Right ventricle myocardium superior (tissue), 1 donor: Measurements from ENCODE around the gene CDK15. TPM values are rescaled to one million over a fixed set of nuclear protein-coding genes. Genes with fewer than 3 reads are reported as not detected.
A peak's percentile ranks its signal among the peaks of the same experiment; 100 is the strongest.

Experiments used
- ATAC-seq: fragments of 200-7000 bp; cut with Tn5 transposase; one replicate; pipeline ENCODE4 v1.9.1; 2020; ENCODE audit warnings: mild to moderate bottlenecking; ENCODE audit not compliant: poor library complexity
- DNase-seq: peaks from one replicate; pipeline ENCODE4 v3.0.0-alpha.2; 2020
- intact Hi-C: fragments of 100-400 bp; cut with DNase I; formaldehyde crosslinking; loops from one replicate; pipeline ENCODE4 v1.11.2; 2022
- total RNA-seq: library from RNA; stranded (reverse); fragmentation: NEBNext Ultra II Directional; extraction: Animal tissue kit (Norgen Biotek cat#: 25700); gene quantifications from one replicate; pipeline ENCODE4 v1.2.1, GENCODE V29; 2021
- donor health status: DM: no; HTN: yes; CAD: no; lungs with severe emphysema.

CDK15 gene
- total RNA-seq, 1 donor from 2014 or later = 0.43 TPM

DNA sequence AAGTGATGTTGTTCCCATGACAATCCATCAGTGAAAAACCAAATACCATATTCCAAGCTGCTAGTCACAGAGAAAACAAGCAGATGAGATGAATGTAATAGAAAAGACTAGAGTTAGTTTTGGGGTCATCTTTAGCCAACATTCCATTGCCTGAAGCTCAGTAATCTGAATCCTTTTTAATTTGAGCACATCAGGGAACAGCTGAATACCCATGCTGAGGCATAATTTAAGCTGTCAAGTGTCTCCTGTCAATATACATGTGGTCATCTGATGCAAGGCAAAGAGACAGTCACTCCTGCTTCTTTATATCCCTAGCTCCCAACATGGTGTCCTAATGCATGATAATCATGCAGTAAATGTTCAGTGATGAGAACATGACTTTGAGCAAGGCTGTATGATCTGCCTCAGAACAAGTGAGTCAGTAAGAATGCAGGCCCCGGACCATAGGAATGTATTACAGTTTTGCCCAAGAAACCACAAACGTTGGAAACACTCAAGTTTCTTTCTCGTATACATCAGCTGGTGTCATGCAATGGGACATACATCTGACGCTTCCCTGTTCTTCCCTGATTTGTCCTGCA, 48.0 kb downstream of the CDK15 start:
- intact Hi-C loops = no loop called here
- ATAC-seq = no peak
- no peak for DNase-seq

DNA sequence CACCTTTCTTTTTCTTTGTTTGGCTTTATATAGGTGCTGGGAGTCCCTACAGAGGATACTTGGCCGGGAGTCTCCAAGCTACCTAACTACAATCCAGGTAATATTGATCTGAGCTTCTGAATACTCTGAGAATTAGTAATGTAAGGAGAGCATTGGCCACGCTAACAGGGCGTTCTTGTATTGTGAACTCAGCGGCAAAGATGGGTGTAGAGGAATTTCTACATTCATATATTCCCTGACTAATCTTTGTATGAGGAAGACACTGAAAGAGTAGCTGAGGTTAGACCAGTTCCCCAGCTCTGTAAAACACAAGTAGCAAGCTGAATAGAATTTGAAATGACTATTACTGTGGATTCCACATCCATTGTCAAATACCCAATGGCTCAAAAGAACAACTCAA, 48.5 kb downstream of the CDK15 start:
- intact Hi-C loops = no loop called here
- DNase-seq (no peak), ATAC-seq (no peak)

DNA sequence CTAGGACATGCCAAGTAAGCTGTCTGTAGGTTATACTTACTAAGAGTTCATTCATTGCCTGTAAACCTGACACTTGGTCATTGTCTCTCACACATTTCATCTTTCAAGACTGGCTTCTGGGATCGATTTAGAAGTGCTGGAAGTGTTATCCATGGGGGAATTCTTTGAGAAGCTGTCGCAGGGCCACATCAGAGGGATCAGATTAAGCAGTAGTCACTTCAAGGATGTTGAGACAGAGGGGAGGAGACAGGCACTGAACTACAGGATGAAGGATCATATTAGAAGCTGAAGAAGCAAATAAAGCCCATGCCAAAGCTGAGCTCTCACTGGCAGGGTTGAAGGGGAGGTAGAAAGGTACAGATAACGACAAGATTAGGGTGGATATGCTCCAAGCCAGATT, 49.0 kb downstream of the CDK15 start:
- intact Hi-C loops = no loop called here
- DNase-seq = no peak
- ATAC-seq = no peak

DNA sequence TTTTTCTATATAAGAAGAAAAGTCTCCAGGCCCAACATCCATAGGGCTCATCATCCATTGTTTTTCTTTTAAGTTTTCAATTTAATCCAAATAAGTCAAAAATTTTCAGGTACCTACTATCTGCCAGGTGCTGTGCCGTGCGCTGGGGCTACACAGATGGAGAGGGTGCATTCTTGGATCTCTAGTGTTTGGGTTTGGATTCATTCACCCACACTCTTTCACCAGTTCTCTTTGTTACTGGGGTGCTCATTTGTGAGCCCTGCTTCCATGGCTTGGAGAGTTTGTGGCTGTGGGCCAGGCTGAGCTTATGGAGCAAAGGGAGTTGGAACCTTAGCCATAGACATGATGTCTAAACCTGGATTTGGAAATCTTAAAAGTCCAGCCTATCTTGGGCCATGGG, 51.0 kb downstream of the CDK15 start:
- intact Hi-C loops = no loop called here
- DNase-seq = no peak

DNA sequence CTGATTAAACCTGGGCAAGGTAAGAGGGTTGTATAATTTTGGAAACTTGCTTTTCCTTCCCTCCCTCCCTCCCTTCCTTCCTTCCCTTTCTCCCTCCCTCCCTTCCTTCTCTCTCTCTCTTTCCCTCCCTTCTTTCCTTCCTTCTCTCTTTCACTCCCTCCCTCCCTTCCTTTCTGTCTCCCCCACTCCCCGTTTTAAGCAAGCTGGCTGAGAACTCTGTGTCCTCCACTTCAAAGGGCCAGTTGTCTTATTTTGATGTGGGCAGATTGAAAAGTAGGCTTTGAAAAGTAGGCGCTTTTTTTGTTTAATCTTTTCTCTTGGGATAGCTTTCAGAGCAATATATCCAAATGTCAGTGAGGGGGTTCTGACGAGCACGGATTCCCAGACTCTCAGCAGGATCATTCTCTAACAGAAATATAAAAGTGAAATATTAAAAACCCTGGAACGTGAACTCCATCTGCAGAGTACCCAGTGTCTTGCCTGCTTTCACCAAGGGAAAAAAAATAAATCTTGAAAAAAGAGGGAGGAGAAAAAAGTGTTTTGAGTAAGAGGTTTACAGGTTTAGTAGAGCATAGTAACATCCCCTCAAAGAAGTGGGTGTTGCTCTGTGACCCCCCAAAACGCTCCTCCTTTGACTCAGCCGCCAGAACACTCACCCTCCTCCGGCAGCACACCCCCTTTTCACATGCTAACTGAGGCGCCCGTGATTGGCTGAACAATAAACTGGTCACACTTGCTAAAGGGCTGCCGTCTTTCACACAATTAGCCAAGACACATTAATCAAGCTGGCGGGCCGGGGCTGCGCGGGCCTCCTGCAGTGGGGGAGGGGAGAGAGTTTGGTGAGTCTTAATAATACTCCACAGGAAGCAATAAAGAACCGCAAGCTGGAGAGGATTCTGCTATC, 52.2 kb downstream of the CDK15 start:
- intact Hi-C loops = no loop called here
- ATAC-seq (no peak), DNase-seq (no peak)

More for the DNA sequence above, 51.0 kb downstream of the CDK15 start:
- no peak for ATAC-seq

DNA sequence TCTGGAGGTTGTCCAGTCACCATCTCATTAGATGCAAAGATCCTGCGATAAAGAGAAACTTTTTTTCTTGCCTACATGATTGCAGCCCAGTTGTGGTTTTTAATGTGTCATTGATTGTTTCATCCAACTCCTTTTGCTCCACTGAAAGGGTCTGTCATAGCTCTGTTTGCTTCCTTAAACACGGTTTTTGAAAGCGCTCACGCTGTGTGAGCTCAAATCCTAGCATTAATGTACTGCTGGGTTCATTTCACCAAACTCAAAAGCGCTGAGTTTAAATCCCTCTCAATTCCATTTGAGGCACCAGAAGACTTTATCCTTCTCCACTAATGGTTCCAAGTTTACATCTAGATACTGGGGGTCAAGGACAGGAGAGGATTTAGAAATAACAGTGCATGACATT, 53.6 kb downstream of the CDK15 start:
- no peak for DNase-seq
- ATAC-seq = no peak
- intact Hi-C loops = loop anchor here (5.0 kb wide), 2 partner anchors 172 to 317 kb away; partner anchors contain the start of gene FZD7

DNA sequence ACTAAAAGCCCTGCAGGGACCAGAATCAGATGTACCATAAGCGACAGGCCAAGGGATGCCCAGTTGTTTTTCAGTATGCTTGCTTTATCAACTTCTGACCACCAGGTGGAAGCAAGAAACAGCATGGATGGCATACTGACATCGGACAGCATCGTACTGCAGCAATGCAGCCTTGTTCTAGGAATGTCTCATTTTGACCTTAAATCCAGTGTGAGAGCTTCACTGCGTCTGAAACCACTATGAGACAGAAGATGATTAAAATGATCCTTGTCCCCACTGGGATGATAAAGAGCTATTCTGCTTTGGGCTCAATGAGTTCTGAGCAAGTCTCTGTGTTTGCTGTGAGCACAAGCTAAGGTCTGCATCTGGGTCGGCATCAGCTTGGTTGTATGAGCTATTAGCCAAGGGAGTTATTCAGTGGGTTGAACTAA, 54.3 kb downstream of the CDK15 start:
- ATAC-seq = peak; percentile 95
- no peak for DNase-seq
- intact Hi-C loops = loop anchor here (5.0 kb wide), 2 partner anchors 172 to 317 kb away; partner anchors contain the start of gene FZD7

DNA sequence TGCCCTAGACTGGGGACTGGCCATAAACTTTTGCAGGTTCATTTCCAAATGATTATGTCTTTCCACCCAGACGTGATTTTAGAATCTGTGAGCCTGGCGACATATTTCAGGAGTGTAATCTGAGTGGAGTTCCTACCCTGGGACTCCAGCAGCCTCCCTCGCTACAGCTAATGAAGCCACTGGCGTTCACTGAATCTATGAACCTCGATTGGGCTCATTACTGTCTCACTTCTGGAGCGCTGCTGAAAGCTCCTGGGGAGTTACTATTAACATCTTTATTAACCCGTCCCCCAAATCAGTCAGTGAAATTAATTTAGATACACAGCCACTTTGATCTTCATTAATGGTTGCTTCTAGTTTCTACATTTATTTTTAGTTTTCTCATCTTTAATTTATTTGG, 56.5 kb downstream of the CDK15 start:
- intact Hi-C loops = loop anchor here (5.0 kb wide), 2 partner anchors 169 to 314 kb away; partner anchors contain the start of gene FZD7
- DNase-seq (no peak), ATAC-seq (no peak)

DNA sequence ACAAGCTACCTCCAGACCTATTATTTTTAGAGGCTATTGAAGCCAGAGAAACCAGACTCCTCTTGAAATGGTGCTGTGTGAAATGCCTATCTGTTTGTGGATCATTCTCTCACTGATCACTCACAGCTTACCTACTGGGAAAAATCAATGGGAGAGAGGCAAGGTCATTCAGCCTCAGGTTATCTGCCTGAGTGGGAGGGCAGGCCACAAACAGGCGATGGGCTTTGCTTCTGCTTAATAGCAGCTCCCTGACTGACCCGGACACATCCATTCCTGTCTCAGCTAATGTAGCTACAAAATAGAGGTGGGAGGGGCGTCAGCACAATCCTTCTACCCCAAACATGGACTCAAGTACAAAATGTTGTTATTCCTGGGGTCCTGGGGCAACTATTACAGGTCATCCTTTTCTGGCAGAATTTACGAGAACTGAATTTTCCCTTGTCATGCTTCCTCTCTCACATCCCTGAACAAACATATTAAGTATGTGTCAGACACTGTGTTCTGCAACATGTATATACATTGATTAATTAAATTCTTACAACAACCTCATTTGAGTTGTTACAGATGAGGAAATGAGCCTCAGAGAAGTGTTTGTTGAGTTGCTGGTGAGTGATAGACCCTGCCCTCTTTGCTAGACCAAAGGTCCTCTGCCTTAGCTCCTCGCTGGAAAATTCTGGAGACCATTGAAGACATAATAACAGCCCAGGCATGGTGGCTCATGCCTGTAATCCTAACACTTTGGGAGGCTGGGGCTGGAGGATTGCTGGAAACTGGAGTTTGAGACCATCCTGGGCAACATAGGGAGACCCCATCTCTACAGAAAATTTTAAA, 60.5 kb downstream of the CDK15 start:
- ATAC-seq (no peak), DNase-seq (no peak)
- intact Hi-C loops = no loop called here

DNA sequence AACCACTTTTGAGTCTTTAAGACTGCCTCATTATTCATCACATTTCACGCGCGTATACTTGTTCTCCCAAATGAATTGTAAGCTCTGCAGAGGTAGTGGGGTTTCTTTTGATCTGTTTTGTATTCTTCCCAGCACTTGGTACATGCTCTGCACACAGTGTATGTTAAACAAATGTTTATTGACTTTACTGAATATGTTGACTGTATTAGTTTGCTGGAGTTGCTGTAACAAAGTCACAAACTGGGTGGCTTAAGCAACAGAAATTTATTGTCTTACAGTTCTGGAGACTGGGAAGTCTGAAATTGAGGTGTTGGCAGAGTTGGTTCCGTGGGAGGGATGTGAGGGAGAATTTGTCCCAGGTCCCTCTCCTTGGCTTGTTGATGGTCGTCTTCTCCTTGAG, 65.1 kb downstream of the CDK15 start:
- no peak for DNase-seq
- no peak for ATAC-seq
- intact Hi-C loops = no loop called here

DNA sequence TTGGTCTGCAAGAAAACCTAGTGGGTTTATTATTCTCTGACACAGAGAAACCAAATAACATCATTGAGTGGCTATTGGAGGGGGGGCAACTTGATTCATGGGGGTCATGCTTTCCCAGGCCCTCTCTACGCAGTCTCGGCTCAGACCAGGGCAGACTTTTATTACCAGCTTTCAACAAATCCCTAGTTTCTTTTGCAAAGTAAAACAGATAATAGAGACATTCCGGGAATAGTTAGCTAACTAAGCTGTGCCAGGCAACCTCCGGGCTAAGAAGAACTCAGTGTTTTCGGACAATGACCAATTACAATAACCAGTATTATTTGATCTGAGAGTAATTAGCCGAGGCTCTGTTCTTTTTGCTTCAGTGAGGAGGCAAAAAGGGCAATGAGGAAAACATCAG, 66.3 kb downstream of the CDK15 start:
- DNase-seq (no peak), ATAC-seq (no peak)
- intact Hi-C loops = no loop called here

DNA sequence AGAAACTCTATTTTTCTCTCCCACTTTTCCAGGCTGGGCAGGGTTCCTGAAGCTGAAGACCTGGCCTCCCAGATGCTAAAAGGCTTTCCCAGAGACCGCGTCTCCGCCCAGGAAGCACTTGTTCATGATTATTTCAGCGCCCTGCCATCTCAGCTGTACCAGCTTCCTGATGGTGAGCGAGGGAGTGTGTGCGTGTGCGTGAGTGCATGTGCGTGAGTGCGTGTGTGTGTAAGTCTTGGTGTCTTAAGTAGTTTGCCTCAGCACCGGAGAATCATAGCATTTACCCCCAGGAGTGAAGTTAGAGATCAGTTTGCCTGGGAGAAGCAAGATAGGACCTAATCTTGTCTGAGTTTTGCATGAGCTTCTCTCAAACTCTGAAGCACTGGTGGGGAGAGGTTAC, 73.7 kb downstream of the CDK15 start:
- no peak for ATAC-seq
- intact Hi-C loops = no loop called here
- no peak for DNase-seq

DNA sequence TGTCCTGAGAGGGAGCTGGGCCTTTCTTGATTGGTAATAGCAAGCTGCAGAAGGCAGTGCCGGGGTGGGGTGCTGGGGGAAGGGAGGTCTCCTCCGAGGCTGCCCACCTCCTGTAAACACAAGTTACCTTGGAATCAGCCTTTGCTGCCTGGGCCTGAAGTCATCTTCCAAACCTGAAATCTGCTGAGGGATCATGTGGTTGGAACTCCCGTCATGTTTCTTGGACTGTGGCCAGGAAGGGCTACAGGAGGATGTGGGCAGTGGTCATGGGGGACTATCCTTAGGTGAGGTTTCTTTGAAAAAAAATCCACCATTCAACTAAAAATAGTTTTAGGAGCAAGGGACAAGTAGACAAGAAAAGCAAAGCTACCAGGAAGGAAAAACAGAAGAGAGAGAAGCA, 74.2 kb downstream of the CDK15 start:
- intact Hi-C loops = no loop called here
- DNase-seq (no peak), ATAC-seq (no peak)

DNA sequence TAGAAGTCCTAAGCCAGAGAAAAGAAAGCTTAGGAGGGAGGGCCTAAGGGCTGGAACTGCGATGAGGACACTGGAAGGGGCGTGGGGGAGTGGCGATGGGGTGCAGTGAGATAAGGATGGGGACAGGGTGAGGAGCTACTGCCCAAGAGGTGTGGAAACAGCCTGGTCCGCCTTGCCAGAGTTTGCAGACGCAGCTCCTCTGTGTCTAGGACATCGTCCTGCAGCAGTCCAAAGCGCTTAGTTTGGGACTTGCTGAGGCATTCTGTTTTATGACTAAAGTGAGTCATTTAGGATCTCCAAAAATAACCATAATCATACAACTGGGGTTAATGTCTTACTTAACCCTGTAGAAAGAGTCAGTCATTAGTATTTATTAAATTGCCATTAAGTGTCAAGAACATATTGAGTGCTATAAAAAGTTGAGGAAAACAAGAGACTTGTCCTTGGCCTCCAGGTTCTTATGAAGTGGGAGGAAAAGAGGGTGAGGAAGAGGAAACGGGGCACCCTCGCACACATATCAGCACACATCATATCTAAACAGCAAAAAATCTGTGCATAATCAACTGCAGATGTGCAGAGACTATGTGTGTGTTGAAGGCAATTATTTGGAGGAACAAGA, 74.8 kb downstream of the CDK15 start:
- ATAC-seq (no peak), DNase-seq (no peak)
- intact Hi-C loops = no loop called here

DNA sequence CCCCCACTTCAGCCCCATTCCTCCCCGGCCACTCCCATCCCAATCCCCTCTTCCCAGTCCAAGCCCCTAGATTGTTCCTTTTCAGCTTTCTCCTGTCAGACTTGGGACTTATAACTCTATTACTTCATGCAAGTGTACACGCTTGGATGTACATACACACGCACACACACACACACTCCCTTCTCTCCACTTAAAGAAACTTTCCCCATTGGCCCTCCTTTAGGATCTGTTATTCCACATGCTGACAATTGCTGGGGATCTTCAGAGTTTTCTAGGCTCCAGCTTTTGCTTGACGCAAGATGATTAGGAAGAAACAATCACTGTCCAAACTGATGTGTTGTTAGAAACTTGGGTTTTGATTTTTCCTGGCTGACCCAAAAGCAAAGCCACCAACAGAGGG, 75.4 kb downstream of the CDK15 start:
- intact Hi-C loops = no loop called here
- DNase-seq (no peak), ATAC-seq (no peak)

DNA sequence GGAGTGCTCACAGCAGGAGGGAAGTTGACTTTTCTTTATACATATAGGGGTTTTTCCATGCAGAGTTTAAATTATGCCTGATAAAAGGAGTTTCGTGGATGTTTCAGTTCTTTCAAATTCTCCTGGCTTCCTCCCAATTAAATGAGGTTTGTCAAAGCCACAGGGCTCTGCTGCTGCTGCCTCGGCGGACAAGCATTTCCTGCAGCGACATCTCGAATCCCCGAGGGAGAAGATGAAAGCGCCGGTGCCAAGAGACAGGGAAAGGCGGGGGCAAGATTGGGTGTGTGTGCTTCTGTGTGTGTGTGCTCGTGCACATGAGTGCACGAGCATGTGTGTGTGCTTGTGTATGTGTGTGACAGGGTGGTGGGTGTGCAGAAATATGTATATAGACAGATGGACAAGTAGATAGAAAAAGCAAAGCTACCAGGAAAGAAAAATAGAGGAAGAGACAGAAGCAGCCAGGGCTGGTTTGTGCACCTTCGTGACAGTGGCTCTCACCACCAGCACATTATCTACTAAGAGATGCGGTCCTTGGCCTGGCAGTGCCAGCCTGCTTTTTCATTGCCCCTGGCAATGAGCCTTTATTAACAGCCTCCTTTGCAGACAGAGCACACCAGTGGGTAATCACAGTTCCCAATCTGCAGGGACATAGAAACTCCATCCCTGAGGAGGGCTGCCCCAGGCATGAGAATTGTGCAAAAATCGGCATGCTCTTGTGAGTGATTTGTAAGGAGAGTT, 76.2 kb downstream of the CDK15 start:
- DNase-seq (no peak), ATAC-seq (peak; percentile 28)
- intact Hi-C loops = no loop called here

DNA sequence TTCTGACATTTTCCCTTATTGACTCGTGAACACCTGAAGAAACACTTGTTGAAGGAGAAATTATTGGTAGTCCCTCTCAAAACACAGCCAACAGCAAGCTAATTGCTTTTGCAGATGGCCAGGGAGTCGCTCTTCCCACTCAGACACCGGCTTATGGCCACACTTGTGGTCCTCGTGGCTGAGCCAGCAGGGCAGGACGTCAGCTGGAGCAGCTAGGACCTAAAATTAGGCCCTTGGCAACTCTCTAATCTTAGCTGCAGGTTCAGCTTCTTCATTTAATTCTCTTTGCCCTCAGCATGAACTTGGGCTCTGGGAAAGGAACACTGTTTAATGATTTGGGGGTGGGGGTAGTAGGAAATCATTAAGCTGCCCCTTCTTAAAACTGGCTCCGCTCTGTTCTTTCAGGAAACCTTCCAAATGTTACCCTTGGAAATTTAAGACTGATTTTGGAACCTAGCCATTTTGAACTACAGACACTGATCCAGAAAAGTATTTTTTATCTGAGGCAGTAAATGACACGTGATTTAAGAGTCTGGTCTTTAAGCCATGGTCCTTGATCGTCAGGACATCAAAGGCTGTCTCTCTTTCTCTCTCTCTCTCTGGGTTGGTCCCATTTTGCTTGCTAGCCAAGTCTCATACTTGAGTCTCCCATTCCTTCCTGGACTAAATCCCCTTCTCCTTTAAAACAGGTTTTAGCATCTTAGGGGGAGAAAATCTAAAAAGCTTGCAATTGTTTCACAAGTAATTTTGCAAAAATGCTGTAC, 77.5 kb downstream of the CDK15 start:
- DNase-seq (peak; percentile 71), ATAC-seq (peak; percentile 94)
- intact Hi-C loops = no loop called here

DNA sequence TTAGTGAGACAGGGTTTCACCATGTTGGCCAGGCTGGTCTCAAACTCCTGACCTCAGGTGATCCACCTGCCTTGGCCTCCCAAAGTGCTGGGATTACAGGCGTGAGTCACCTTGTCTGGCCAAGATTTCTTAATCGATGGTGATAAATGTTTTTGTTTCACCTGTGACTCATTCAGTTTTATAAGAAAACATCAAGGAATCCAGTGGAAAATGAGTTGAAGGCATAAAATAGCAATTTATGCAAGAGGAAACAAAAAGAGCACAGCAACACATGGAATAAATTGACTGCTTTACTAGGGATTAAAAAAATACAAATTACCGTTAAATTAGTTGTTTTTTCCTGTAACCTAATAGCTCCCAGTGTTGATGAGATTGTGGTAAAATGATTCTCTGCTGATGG, 80.2 kb downstream of the CDK15 start:
- DNase-seq (no peak), ATAC-seq (no peak)
- intact Hi-C loops = no loop called here
